ENCODE data around the gene KIRREL1.

Gene KIRREL1

DNA sequence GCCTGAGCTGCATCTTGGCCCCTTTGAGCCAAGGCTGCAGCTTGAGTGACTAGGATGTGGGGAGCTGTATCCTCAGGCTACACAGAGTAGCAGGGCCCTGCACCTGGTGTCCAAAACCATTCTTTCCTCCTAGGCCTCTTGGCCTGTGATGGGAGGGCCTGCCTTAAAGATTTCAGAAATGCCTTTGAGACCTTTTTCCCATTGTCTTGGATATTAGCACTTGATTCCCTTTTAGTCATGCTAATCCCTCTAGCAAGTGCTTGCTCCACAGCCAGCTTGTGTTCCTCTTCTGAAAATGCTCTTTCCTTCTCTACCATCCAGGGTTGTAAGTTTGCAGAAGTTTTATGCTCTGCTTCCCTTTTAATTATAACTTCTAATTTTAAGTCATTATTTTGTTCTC, 21.7 kb upstream of the KIRREL1 start:
- Histone ChIP-seq H3K79me2 (ENCODE audit: insufficient read depth, low read length) (no peaks in the 10 kb centered on the region), H2AFZ (ENCODE audit: low read depth, low read length) (no peak overlapping the region), H3K27ac (ENCODE audit: low read length) (no peak overlapping the region), H3K9me3 (ENCODE audit: insufficient read depth, low read length, severe bottlenecking) (peaks cover 5% of the 10 kb centered on the region), H3K4me1 (ENCODE audit: insufficient read depth, low read length) (no peaks in the 10 kb centered on the region), H4K20me1 (ENCODE audit: insufficient read depth, low read length) (no peaks in the 10 kb centered on the region), H3K36me3 (ENCODE audit: insufficient read depth, low read length) (no peaks in the 10 kb centered on the region), H3K4me2 (ENCODE audit: insufficient read depth, low read length) (no peak overlapping the region), H3K27me3 (ENCODE audit: insufficient read depth, low read length, poor library complexity) (peaks cover 9% of the 10 kb centered on the region), H3K9ac (ENCODE audit: low read depth, low read length) (no peak overlapping the region), H3K4me3 (ENCODE audit: low read depth in 1 of 2, low read length in 2 of 2) (no peak overlapping the region)
- no peak for ATAC-seq (ENCODE audit: insufficient read depth, low read depth)
- no peak for DNase-seq
- TF ChIP-seq, protein P1, sequence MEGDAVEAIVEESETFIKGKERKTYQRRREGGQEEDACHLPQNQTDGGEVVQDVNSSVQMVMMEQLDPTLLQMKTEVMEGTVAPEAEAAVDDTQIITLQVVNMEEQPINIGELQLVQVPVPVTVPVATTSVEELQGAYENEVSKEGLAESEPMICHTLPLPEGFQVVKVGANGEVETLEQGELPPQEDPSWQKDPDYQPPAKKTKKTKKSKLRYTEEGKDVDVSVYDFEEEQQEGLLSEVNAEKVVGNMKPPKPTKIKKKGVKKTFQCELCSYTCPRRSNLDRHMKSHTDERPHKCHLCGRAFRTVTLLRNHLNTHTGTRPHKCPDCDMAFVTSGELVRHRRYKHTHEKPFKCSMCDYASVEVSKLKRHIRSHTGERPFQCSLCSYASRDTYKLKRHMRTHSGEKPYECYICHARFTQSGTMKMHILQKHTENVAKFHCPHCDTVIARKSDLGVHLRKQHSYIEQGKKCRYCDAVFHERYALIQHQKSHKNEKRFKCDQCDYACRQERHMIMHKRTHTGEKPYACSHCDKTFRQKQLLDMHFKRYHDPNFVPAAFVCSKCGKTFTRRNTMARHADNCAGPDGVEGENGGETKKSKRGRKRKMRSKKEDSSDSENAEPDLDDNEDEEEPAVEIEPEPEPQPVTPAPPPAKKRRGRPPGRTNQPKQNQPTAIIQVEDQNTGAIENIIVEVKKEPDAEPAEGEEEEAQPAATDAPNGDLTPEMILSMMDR (IDR thresholded peaks at IDR 0.05; ENCODE audit: borderline replicate concordance, extremely low read depth, low read length, poor library complexity, severe bottlenecking) = no peak
- TF ChIP-seq EZH2 (IDR thresholded peaks at IDR 0.05; ENCODE audit: borderline replicate concordance, low read depth, low read length, severe bottlenecking) = no peak

DNA sequence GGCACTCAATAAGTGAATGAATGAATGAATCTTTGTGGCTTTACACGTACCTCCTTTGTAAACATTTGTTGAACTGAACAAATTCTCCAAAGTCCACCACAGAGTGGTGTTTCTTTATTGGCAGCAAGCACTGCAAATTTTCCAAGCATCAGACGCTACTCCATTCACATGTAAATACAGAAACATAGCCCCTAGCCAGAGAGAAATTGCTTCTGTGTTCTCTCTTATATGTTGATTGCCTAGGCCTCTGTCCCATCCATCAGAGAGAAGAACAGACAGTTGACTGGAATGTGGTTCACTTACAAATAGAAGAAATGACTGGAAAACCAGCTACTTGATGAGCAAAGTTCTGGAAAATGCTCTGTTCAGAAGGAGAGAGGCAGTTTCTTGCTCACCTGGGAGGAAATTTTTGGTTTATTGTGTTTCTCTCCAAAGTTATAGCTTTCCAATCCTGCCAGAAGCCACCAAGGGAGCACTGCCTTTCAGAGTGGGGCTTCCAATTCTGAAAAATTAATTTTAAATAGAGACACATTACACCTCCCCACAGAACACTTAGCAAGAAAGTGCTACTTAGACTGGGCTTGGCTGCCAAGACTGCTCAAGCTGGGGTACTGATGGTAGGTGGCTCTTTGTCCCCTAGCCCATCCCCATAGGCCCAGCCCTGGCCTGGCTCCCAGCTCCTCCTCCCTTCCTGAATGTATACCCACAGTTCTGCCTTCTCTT, 18.1 kb upstream of the KIRREL1 start:
- no peak overlapping the region for H3K4me3 ChIP-seq (ENCODE audit: low read depth in 1 of 2, low read length in 2 of 2)
- H2AFZ ChIP-seq (ENCODE audit: low read depth, low read length) = no peak overlapping the region
- H3K4me1 ChIP-seq (ENCODE audit: insufficient read depth, low read length) = no peaks in the 10 kb centered on the region
- H3K27me3 ChIP-seq (ENCODE audit: insufficient read depth, low read length, poor library complexity) = peaks cover 9% of the 10 kb centered on the region
- no peaks in the 10 kb centered on the region for H3K36me3 ChIP-seq (ENCODE audit: insufficient read depth, low read length)
- no peaks in the 10 kb centered on the region for H4K20me1 ChIP-seq (ENCODE audit: insufficient read depth, low read length)
- H3K9me3 ChIP-seq (ENCODE audit: insufficient read depth, low read length, severe bottlenecking) = peaks cover 5% of the 10 kb centered on the region
- DNase-seq (no peak), ATAC-seq (ENCODE audit: insufficient read depth, low read depth) (no peak)
- no peak overlapping the region for H3K9ac ChIP-seq (ENCODE audit: low read depth, low read length)
- no peaks in the 10 kb centered on the region for H3K79me2 ChIP-seq (ENCODE audit: insufficient read depth, low read length)
- H3K4me2 ChIP-seq (ENCODE audit: insufficient read depth, low read length) = no peak overlapping the region
- TF ChIP-seq, protein P1 (IDR thresholded peaks at IDR 0.05; ENCODE audit: borderline replicate concordance, extremely low read depth, low read length, poor library complexity, severe bottlenecking) = no peak
- TF ChIP-seq EZH2 (IDR thresholded peaks at IDR 0.05; ENCODE audit: borderline replicate concordance, low read depth, low read length, severe bottlenecking) = no peak
- H3K27ac ChIP-seq (ENCODE audit: low read length) = no peak overlapping the region

DNA sequence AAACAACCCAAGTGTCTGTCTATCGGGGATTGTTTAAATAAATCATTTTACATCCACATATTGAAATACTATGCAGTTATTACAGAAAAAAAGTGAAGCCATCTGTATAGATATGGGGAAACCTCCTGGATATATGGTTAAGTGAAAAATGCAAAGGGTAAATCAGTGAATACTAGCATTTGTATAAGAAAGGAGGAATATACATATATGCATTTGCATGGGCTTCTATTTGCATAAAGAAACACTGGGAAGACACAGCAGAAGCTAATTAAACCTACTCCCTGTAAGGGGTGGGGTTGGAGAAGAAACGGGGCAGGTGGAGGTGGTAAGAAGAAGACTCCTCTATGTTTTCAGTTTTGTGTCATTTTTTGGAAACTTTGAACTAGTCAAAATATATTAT, 16.6 kb upstream of the KIRREL1 start:
- Histone ChIP-seq H3K27me3 (ENCODE audit: insufficient read depth, low read length, poor library complexity) (peaks cover 12% of the 10 kb centered on the region), H3K9ac (ENCODE audit: low read depth, low read length) (no peak overlapping the region), H4K20me1 (ENCODE audit: insufficient read depth, low read length) (no peaks in the 10 kb centered on the region), H3K4me1 (ENCODE audit: insufficient read depth, low read length) (no peaks in the 10 kb centered on the region), H3K4me3 (ENCODE audit: low read depth in 1 of 2, low read length in 2 of 2) (no peak overlapping the region), H3K4me2 (ENCODE audit: insufficient read depth, low read length) (no peak overlapping the region), H2AFZ (ENCODE audit: low read depth, low read length) (no peak overlapping the region), H3K27ac (ENCODE audit: low read length) (no peak overlapping the region), H3K9me3 (ENCODE audit: insufficient read depth, low read length, severe bottlenecking) (no peaks in the 10 kb centered on the region), H3K79me2 (ENCODE audit: insufficient read depth, low read length) (no peaks in the 10 kb centered on the region), H3K36me3 (ENCODE audit: insufficient read depth, low read length) (no peaks in the 10 kb centered on the region)
- no peak for TF ChIP-seq EZH2 (IDR thresholded peaks at IDR 0.05; ENCODE audit: borderline replicate concordance, low read depth, low read length, severe bottlenecking)
- TF ChIP-seq, protein P1 (IDR thresholded peaks at IDR 0.05; ENCODE audit: borderline replicate concordance, extremely low read depth, low read length, poor library complexity, severe bottlenecking) = no peak
- ATAC-seq (ENCODE audit: insufficient read depth, low read depth) = no peak
- DNase-seq = no peak
